GM13976 (cell line): ENCODE data around the gene SRRT.

Source experiments
- DNase-seq: peaks from one replicate; pipeline ENCODE4 v3.0.0; 2012; ENCODE audit warnings: low spot score
- in situ Hi-C: fragments of 300-500 bp; cut with MboI; formaldehyde crosslinking; loops from one replicate; pipeline ENCODE4 v1.12.0; 2022; ENCODE audit warnings: low sequenced_read_pairs, mixed read lengths, inconsistent platforms; ENCODE audit not compliant: unreplicated experiment
- TF ChIP-seq, protein P1 (sequence below): IDR thresholded peaks from 2 replicates; pipeline ENCODE4 v1.5.1; 2012; ENCODE audit warnings: borderline replicate concordance, mild to moderate bottlenecking; ENCODE audit not compliant: insufficient read depth; ENCODE audit errors: extremely low read depth, missing control alignments, control extremely low read depth

The SRRT gene

GRCh38 chr7:100893910-100894721, 19.2 kb downstream of the SRRT start:
- in situ Hi-C loops = no loop called here
- DNase-seq = no peak

GRCh38 chr7:100894860-100895700, 20.2 kb downstream of the SRRT start:
- peak; percentile 80 for DNase-seq
- in situ Hi-C loops = no loop called here
- TF ChIP-seq, protein P1, sequence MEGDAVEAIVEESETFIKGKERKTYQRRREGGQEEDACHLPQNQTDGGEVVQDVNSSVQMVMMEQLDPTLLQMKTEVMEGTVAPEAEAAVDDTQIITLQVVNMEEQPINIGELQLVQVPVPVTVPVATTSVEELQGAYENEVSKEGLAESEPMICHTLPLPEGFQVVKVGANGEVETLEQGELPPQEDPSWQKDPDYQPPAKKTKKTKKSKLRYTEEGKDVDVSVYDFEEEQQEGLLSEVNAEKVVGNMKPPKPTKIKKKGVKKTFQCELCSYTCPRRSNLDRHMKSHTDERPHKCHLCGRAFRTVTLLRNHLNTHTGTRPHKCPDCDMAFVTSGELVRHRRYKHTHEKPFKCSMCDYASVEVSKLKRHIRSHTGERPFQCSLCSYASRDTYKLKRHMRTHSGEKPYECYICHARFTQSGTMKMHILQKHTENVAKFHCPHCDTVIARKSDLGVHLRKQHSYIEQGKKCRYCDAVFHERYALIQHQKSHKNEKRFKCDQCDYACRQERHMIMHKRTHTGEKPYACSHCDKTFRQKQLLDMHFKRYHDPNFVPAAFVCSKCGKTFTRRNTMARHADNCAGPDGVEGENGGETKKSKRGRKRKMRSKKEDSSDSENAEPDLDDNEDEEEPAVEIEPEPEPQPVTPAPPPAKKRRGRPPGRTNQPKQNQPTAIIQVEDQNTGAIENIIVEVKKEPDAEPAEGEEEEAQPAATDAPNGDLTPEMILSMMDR = peak; percentile 89

More at GRCh38 chr7:100893910-100894721, 19.2 kb downstream of the SRRT start:
- TF ChIP-seq, protein P1 = no peak

- TF ChIP-seq, protein P1 = no peak
- peak; percentile 59 for DNase-seq
- in situ Hi-C loops = no loop called here
Observed at GRCh38 chr7:100895701-100895955, 20.7 kb downstream of the SRRT start, which contains the start of gene ACHE. Gene ACHE, minus strand, starts transcription at chr7:100895888. Its CDS starts 1,656 bp downstream, at chr7:100894232.

- peak; percentile 68 for DNase-seq
- in situ Hi-C loops = no loop called here
- TF ChIP-seq, protein P1 = no peak
Observed at GRCh38 chr7:100895956-100896731, 21.2 kb downstream of the SRRT start.

GRCh38 chr7:100896732-100897608, 22.1 kb downstream of the SRRT start:
- peak; percentile 78 for DNase-seq
- in situ Hi-C loops = no loop called here

More at GRCh38 chr7:100896732-100897608, 22.1 kb downstream of the SRRT start:
- TF ChIP-seq, protein P1 = peak; percentile 87
